DND-41 (cell line): ENCODE results near the gene WRNIP1.
A peak's percentile ranks its signal among the peaks of the same experiment; 100 is the strongest.

ENCODE experiments used
- CTCF ChIP-seq: IDR thresholded peaks from 2 replicates; pipeline ENCODE4 v1.5.1; 2012; ENCODE audit warnings: borderline replicate concordance, low read length, moderate library complexity, mild to moderate bottlenecking; ENCODE audit not compliant: poor library complexity, severe bottlenecking; ENCODE audit errors: extremely low read depth
- EZH2 ChIP-seq: IDR thresholded peaks from 3 replicates; pipeline ENCODE4 v1.6.1; 2012; ENCODE audit warnings: borderline replicate concordance, low read depth, mild to moderate bottlenecking, moderate library complexity, low read length, inconsistent platforms; ENCODE audit not compliant: severe bottlenecking

DNA sequence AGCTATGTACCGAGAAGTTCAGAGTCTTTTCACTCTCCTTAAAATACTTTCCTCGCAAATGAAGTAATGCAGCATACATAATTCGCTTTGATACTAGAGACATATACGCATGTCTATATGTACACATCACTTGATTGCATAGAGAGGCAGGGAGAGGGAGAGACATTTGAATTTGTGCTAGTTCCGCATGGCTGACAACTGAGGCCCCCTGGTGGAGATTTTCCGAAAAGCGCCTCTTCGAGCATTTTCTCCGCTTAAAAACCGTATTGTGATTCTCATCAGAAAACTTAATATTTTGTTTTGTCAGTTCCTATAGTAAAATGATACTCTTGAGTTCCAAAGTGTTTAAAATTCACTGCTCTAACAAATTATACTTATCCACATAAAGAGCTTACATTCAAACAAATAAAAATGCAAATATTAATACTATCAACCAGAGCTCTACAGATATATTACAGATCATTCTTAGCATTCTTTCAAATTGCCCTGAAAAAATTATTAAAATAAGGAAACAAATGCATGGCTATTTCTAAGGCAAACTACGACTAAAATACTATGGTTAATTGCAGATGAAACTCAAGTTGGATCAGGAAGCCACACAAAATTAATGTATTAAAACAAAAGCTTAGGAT, 15.1 kb upstream of the WRNIP1 start:
- peak; percentile 81 for TF ChIP-seq CTCF
- TF ChIP-seq EZH2: no peak
